ENCODE results near the gene PMM2.

The PMM2 gene

DNA sequence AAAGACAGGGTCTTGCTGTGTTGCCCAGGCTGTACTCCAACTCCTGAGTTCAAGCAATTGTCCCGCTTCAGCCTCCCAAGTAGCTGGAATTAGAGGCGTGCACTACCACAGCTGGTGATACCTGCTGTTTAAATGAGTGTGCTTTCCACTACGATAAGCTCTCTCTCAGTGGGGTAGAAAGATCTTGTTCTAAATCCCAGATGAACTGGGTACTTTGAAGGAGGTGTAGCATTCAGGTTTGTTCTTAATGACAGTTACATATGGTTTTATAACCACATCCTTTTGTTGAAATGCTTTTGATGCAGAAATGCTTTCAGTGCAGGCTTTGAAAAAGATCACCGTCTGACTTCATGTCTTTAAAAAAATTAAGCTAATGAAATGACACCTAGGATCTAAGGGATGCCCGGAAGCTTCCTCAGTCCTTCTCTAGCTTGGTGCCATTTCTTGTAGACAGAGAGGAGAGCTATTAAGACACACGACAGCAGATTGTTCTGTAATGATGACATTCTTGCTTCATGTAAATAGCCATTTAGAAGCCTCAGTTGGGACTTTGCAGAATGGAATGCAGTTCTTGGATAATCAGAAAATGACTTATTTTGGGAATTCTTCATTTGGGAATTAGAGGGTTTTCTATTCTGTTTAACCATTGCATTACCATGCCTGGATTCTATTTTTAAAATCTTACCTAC lies 19.5 kb downstream of the PMM2 start:
- H3K4me3 ChIP-seq (ENCODE audit: insufficient read depth in 1 of 2, low read depth in 1 of 2, low read length in 2 of 2), result no peak overlapping the region
- H3K4ac ChIP-seq (ENCODE audit: low read depth in 1 of 2, low read length in 2 of 2), result no peak overlapping the region
- no peaks in the 10 kb centered on the region for H3K27me3 ChIP-seq (ENCODE audit: control insufficient read depth in 1 of 2, insufficient read depth in 1 of 2, low read length in 2 of 2)
- H2AFZ ChIP-seq (ENCODE audit: low read depth, low read length), result no peak overlapping the region
- H2BK12ac ChIP-seq (ENCODE audit: low read length in 2 of 2), result no peak overlapping the region
- H3K4me1 ChIP-seq (ENCODE audit: control insufficient read depth, insufficient read depth, low read depth, low read length), result no peaks in the 10 kb centered on the region
- no peak overlapping the region for H2BK15ac ChIP-seq (ENCODE audit: low read depth, poor library complexity, severe bottlenecking)
- 89% methylated on average over 6 of the region's 6 CpGs for WGBS
- H3K18ac ChIP-seq (ENCODE audit: low read depth in 1 of 2, low read length in 2 of 2), result no peak overlapping the region
- H3K4me2 ChIP-seq (ENCODE audit: low read length, poor library complexity, severe bottlenecking), result no peak overlapping the region
- H3K23ac ChIP-seq (ENCODE audit: low read length in 2 of 2), result no peak overlapping the region
- no peaks in the 10 kb centered on the region for H3K9me3 ChIP-seq (ENCODE audit: control insufficient read depth, low read length)
- no peak overlapping the region for H4K8ac ChIP-seq (ENCODE audit: low read length)
- H4K91ac ChIP-seq (ENCODE audit: low read length), result no peak overlapping the region
- H3K14ac ChIP-seq (ENCODE audit: low read length in 2 of 2), result no peak overlapping the region
- peaks cover 45% of the 10 kb centered on the region for H3K79me1 ChIP-seq (replicated peaks; ENCODE audit: low read length, poor library complexity, severe bottlenecking)
- no peak overlapping the region for H2BK120ac ChIP-seq (ENCODE audit: low read depth, low read length)
- H2BK5ac ChIP-seq (ENCODE audit: low read depth, low read length, poor library complexity, severe bottlenecking), result no peak overlapping the region
- H3K27ac ChIP-seq (ENCODE audit: low read length, poor library complexity, severe bottlenecking), result no peak overlapping the region
- no peak overlapping the region for H2AK5ac ChIP-seq (ENCODE audit: low read length, severe bottlenecking)
- peaks cover 70 to 93% of the 10 kb centered on the region in 2 experiments for H3K36me3 ChIP-seq (ENCODE audit: control insufficient read depth in 1 of 2, insufficient read depth in 2 of 2, low read depth in 1 of 2, low read length in 2 of 2)
- no peak for DNase-seq
- peak overlapping the region; percentile 43 for H3K9ac ChIP-seq (ENCODE audit: low read length)

DNA sequence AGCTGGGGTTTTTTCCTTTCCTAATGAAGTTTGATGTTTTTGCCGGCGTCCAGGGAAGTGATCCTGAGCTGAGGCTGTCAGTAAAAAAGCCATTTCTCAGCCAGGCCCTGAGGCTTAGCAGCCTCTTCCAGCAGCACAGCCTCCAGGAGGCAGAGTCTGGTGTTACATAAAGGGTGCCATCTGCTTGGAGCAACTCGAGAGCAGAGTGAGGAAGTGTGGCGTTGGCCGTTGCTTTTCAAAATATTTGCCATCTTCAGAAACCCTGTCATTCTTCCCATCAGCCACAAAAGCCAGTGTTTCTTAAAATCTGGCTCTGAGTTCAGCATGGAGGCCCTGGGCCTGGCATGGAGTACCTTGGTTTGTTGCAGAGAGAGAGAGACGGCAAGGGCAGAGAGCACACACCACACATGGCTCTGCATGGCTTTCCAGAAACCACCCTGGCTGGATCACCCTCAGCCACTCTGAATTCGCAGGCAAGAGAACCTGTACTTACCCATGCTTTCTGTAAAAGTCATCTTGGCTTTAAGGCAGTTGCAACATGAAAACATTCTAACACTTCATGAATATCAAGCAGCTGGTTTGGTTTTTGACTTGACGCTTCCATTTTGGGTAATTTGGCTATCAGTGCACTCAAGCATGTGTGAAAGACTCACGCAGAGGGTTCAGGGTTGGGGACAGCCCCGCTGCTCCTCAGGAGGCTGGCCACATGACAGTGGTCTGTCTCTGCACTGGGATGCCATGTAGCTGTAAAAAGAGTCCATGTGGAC lies 21.0 kb downstream of the PMM2 start:
- Histone ChIP-seq H2BK12ac (ENCODE audit: low read length in 2 of 2) (no peak overlapping the region), H3K23ac (ENCODE audit: low read length in 2 of 2) (no peak overlapping the region), H2BK5ac (ENCODE audit: low read depth, low read length, poor library complexity, severe bottlenecking) (no peak overlapping the region), H4K8ac (ENCODE audit: low read length) (no peak overlapping the region), H2BK15ac (ENCODE audit: low read depth, poor library complexity, severe bottlenecking) (no peak overlapping the region), H4K91ac (ENCODE audit: low read length) (no peak overlapping the region), H3K27me3 (ENCODE audit: control insufficient read depth in 1 of 2, insufficient read depth in 1 of 2, low read length in 2 of 2) (no peaks in the 10 kb centered on the region), H3K9ac (ENCODE audit: low read length) (no peak overlapping the region), H3K4me1 (ENCODE audit: control insufficient read depth, insufficient read depth, low read depth, low read length) (no peaks in the 10 kb centered on the region), H3K4ac (ENCODE audit: low read depth in 1 of 2, low read length in 2 of 2) (no peak overlapping the region), H3K14ac (ENCODE audit: low read length in 2 of 2) (no peak overlapping the region), H3K4me2 (ENCODE audit: low read length, poor library complexity, severe bottlenecking) (no peak overlapping the region), H3K36me3 (ENCODE audit: control insufficient read depth in 1 of 2, insufficient read depth in 2 of 2, low read depth in 1 of 2, low read length in 2 of 2) (peaks cover 56 to 92% of the 10 kb centered on the region in 2 experiments), H2AFZ (ENCODE audit: low read depth, low read length) (no peak overlapping the region), H2BK120ac (ENCODE audit: low read depth, low read length) (no peak overlapping the region), H2AK5ac (ENCODE audit: low read length, severe bottlenecking) (no peak overlapping the region), H3K4me3 (ENCODE audit: insufficient read depth in 1 of 2, low read depth in 1 of 2, low read length in 2 of 2) (no peak overlapping the region), H3K27ac (ENCODE audit: low read length, poor library complexity, severe bottlenecking) (no peak overlapping the region), H3K18ac (ENCODE audit: low read depth in 1 of 2, low read length in 2 of 2) (no peak overlapping the region), H3K9me3 (ENCODE audit: control insufficient read depth, low read length) (no peaks in the 10 kb centered on the region), H3K79me1 (replicated peaks; ENCODE audit: low read length, poor library complexity, severe bottlenecking) (peaks cover 35% of the 10 kb centered on the region)
- DNase-seq, result no peak
- 92% methylated on average over 7 of the region's 10 CpGs for WGBS

DNA sequence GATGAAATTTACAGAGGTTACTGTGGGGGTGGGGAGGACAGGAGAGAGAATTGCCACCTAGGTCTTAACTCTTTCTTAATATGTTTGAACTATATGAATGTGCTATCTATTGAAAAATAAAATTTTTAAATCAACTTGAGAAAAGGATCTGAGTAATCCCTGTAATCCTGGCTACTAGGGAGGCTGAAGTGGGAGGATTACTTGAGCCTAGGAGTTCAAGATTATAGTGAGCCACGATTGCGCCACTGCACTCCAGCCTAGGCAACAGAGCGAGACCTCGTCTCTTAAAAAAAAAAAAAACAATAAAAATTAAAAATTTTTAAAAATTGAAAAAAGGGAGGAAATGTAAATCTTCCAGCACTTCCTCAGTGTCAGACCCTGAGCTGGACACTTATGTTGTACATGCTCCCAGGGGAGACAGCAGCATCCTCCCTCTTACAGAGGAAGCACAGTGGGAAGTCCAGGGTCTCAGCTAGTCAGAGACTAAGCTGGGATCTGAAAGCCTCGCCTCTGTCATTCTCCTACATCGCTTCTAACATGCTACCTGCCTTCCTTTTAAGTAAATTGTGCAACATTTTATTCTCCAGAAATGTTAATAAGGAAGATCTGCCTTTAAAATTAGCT lies 21.9 kb downstream of the PMM2 start:
- Histone ChIP-seq H3K27ac (ENCODE audit: low read length, poor library complexity, severe bottlenecking) (no peak overlapping the region), H2BK120ac (ENCODE audit: low read depth, low read length) (no peak overlapping the region), H3K14ac (ENCODE audit: low read length in 2 of 2) (no peak overlapping the region), H3K27me3 (ENCODE audit: control insufficient read depth in 1 of 2, insufficient read depth in 1 of 2, low read length in 2 of 2) (no peaks in the 10 kb centered on the region), H2AK5ac (ENCODE audit: low read length, severe bottlenecking) (no peak overlapping the region), H3K4ac (ENCODE audit: low read depth in 1 of 2, low read length in 2 of 2) (no peak overlapping the region), H2BK12ac (ENCODE audit: low read length in 2 of 2) (no peak overlapping the region), H3K9me3 (ENCODE audit: control insufficient read depth, low read length) (no peaks in the 10 kb centered on the region), H2BK5ac (ENCODE audit: low read depth, low read length, poor library complexity, severe bottlenecking) (no peak overlapping the region), H2AFZ (ENCODE audit: low read depth, low read length) (no peak overlapping the region), H3K4me1 (ENCODE audit: control insufficient read depth, insufficient read depth, low read depth, low read length) (no peaks in the 10 kb centered on the region), H3K36me3 (ENCODE audit: control insufficient read depth in 1 of 2, insufficient read depth in 2 of 2, low read depth in 1 of 2, low read length in 2 of 2) (peaks cover 48 to 92% of the 10 kb centered on the region in 2 experiments), H3K4me3 (ENCODE audit: insufficient read depth in 1 of 2, low read depth in 1 of 2, low read length in 2 of 2) (no peak overlapping the region), H3K4me2 (ENCODE audit: low read length, poor library complexity, severe bottlenecking) (no peak overlapping the region), H3K23ac (ENCODE audit: low read length in 2 of 2) (no peak overlapping the region), H2BK15ac (ENCODE audit: low read depth, poor library complexity, severe bottlenecking) (no peak overlapping the region), H4K91ac (ENCODE audit: low read length) (no peak overlapping the region), H4K8ac (ENCODE audit: low read length) (no peak overlapping the region), H3K9ac (ENCODE audit: low read length) (no peak overlapping the region), H3K79me1 (replicated peaks; ENCODE audit: low read length, poor library complexity, severe bottlenecking) (peaks cover 29% of the 10 kb centered on the region), H3K18ac (ENCODE audit: low read depth in 1 of 2, low read length in 2 of 2) (no peak overlapping the region)
- WGBS, result 100% methylated on average over 1 of the region's 6 CpGs
- no peak for DNase-seq

DNA sequence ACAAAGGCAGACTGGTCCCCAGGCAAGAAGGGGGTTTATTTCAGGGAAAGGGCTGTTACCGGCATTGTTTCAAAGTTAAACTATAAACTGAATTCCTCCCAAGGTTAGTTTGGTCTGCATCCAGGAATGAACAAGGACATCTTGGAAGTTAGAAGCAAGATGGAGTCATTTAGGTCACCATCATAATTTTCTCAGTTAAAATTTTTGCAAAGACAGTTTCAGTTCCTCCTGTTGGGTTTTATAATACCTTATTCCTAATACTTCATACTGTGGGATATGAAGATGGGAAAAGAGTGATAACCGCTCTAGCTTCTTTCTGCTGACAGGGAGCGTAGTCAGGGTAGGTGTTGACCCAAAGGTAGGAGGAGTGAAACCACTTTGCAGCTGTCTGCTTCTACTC lies 24.8 kb downstream of the PMM2 start:
- no peak overlapping the region for H2AFZ ChIP-seq (ENCODE audit: low read depth, low read length)
- H2BK12ac ChIP-seq (ENCODE audit: low read length in 2 of 2), result no peak overlapping the region
- no peak overlapping the region for H4K8ac ChIP-seq (ENCODE audit: low read length)
- no peak overlapping the region for H3K9ac ChIP-seq (ENCODE audit: low read length)
- H3K36me3 ChIP-seq (ENCODE audit: control insufficient read depth in 1 of 2, insufficient read depth in 2 of 2, low read depth in 1 of 2, low read length in 2 of 2), result peaks cover 45 to 84% of the 10 kb centered on the region in 2 experiments
- no peak overlapping the region for H3K4me2 ChIP-seq (ENCODE audit: low read length, poor library complexity, severe bottlenecking)
- no peaks in the 10 kb centered on the region for H3K27me3 ChIP-seq (ENCODE audit: control insufficient read depth in 1 of 2, insufficient read depth in 1 of 2, low read length in 2 of 2)
- H3K4ac ChIP-seq (ENCODE audit: low read depth in 1 of 2, low read length in 2 of 2), result no peak overlapping the region
- H2AK5ac ChIP-seq (ENCODE audit: low read length, severe bottlenecking), result no peak overlapping the region
- H2BK120ac ChIP-seq (ENCODE audit: low read depth, low read length), result no peak overlapping the region
- no peak overlapping the region for H2BK15ac ChIP-seq (ENCODE audit: low read depth, poor library complexity, severe bottlenecking)
- no peak for DNase-seq
- H3K9me3 ChIP-seq (ENCODE audit: control insufficient read depth, low read length), result no peaks in the 10 kb centered on the region
- H3K23ac ChIP-seq (ENCODE audit: low read length in 2 of 2), result no peak overlapping the region
- H3K79me1 ChIP-seq (replicated peaks; ENCODE audit: low read length, poor library complexity, severe bottlenecking), result peaks cover 31% of the 10 kb centered on the region
- H3K27ac ChIP-seq (ENCODE audit: low read length, poor library complexity, severe bottlenecking), result no peak overlapping the region
- no peak overlapping the region for H3K14ac ChIP-seq (ENCODE audit: low read length in 2 of 2)
- H3K4me3 ChIP-seq (ENCODE audit: insufficient read depth in 1 of 2, low read depth in 1 of 2, low read length in 2 of 2), result no peak overlapping the region
- no peak overlapping the region for H4K91ac ChIP-seq (ENCODE audit: low read length)
- WGBS, result 96% methylated on average over 3 of the region's 3 CpGs
- no peak overlapping the region for H3K18ac ChIP-seq (ENCODE audit: low read depth in 1 of 2, low read length in 2 of 2)
- peaks cover 1% of the 10 kb centered on the region for H3K4me1 ChIP-seq (ENCODE audit: control insufficient read depth, insufficient read depth, low read depth, low read length)
- H2BK5ac ChIP-seq (ENCODE audit: low read depth, low read length, poor library complexity, severe bottlenecking), result no peak overlapping the region
